DOHH2 (cell line): ENCODE data around the gene SLC12A8.

Source experiments
- H3F3A ChIP-seq: fragments of 200-600 bp; sonication (generic), shearing (Covaris generic); 2 replicates; pipeline ENCODE4 v1.6.0; 2016; ENCODE audit warnings: antibody characterized with exemption, mild to moderate bottlenecking; ENCODE audit not compliant: control insufficient read depth, insufficient read depth
- H3K27ac ChIP-seq: fragments of 200-600 bp; sonication (generic); 2 replicates; pipeline ENCODE4 v1.5.1; 2014; ENCODE audit warnings: low read depth, mild to moderate bottlenecking, low read length, moderate library complexity
- H3K27me3 ChIP-seq: fragments of 200-600 bp; sonication (generic); 2 replicates; pipeline ENCODE4 v1.6.1; 2014; ENCODE audit warnings: mild to moderate bottlenecking, low read length, mixed read lengths; ENCODE audit not compliant: control insufficient read depth
- H3K36me3 ChIP-seq: fragments of 200-600 bp; sonication (generic); 2 replicates; pipeline ENCODE4 v1.6.1; 2014; ENCODE audit warnings: mild to moderate bottlenecking, low read length, moderate library complexity, mixed read lengths; ENCODE audit not compliant: control insufficient read depth
- H3K4me1 ChIP-seq: fragments of 200-600 bp; sonication (generic); 2 replicates; pipeline ENCODE4 v1.6.1; 2014; ENCODE audit warnings: mild to moderate bottlenecking, low read length, mixed read lengths; ENCODE audit not compliant: control insufficient read depth
- H3K4me2 ChIP-seq: fragments of 200-600 bp; sonication (generic); 2 replicates; pipeline ENCODE4 v1.6.0; 2014; ENCODE audit warnings: mild to moderate bottlenecking, low read length, moderate library complexity
- H3K4me3 ChIP-seq: fragments of 200-600 bp; sonication (generic); 2 replicates; pipeline ENCODE4 v1.5.1; 2014; ENCODE audit warnings: mild to moderate bottlenecking, low read length, mixed read lengths
- H3K79me2 ChIP-seq: fragments of 200-600 bp; sonication (generic); 2 replicates; pipeline ENCODE4 v1.6.1; 2014; ENCODE audit warnings: mild to moderate bottlenecking, low read length, mixed read lengths; ENCODE audit not compliant: control insufficient read depth
- H3K9me2 ChIP-seq: fragments of 200-600 bp; sonication (generic); replicated peaks from 2 replicates; pipeline ENCODE4 v1.6.1; 2014; ENCODE audit warnings: mild to moderate bottlenecking, low read length, mixed read lengths; ENCODE audit not compliant: control insufficient read depth
- H3K9me3 ChIP-seq: fragments of 200-600 bp; sonication (generic); 2 replicates; pipeline ENCODE4 v1.6.1; 2014; ENCODE audit warnings: antibody characterized with exemption, low read length, mixed read lengths; ENCODE audit not compliant: control insufficient read depth, insufficient read depth
- H4K20me1 ChIP-seq: fragments of 200-600 bp; sonication (generic); 2 replicates; pipeline ENCODE4 v1.6.0; 2014; ENCODE audit warnings: low read depth, mild to moderate bottlenecking, antibody characterized with exemption, low read length, moderate library complexity; ENCODE audit not compliant: control insufficient read depth, insufficient read depth
- CTCF ChIP-seq: fragments of 200-600 bp; sonication (generic); IDR thresholded peaks from one replicate; pipeline ENCODE4 v1.5.1; 2014; ENCODE audit warnings: antibody characterized with exemption, mild to moderate bottlenecking, low read depth, low read length; ENCODE audit not compliant: poor library complexity, severe bottlenecking
- EZH2phosphoT487 ChIP-seq: fragments of 200-600 bp; sonication (generic); IDR thresholded peaks from 2 replicates; pipeline ENCODE4 v1.6.1; 2017; ENCODE audit warnings: borderline replicate concordance, mild to moderate bottlenecking, antibody characterized with exemption, low read length, moderate library complexity, mixed read lengths

SLC12A8 gene

GRCh38 chr3:125146626-125147490 lies 65.7 kb downstream of the SLC12A8 start:
- peaks cover 40% of the 10 kb centered on the region for H3K4me1 ChIP-seq
- H3K4me2 ChIP-seq = peak overlapping the region; percentile 33

GRCh38 chr3:125145751-125146475 lies 66.6 kb downstream of the SLC12A8 start:
- H3K79me2 ChIP-seq = no peaks in the 10 kb centered on the region
- no peak overlapping the region for H3K4me3 ChIP-seq
- no peaks in the 10 kb centered on the region for H3F3A ChIP-seq
- H3K4me2 ChIP-seq = no peak overlapping the region
- peaks cover 45% of the 10 kb centered on the region for H3K4me1 ChIP-seq
- H3K9me3 ChIP-seq = peaks cover 4% of the 10 kb centered on the region; the same call in 1 of the 2 replicates
- no peaks in the 10 kb centered on the region for H4K20me1 ChIP-seq
- no peaks in the 10 kb centered on the region for H3K36me3 ChIP-seq
- no peak overlapping the region for H3K27ac ChIP-seq
- peaks cover 26% of the 10 kb centered on the region for H3K27me3 ChIP-seq
- no peak for TF ChIP-seq EZH2phosphoT487
- no peak for TF ChIP-seq CTCF
- H3K9me2 ChIP-seq = no peaks in the 10 kb centered on the region

More at GRCh38 chr3:125146626-125147490, 65.7 kb downstream of the SLC12A8 start:
- Histone ChIP-seq H4K20me1 (no peaks in the 10 kb centered on the region), H3K79me2 (no peaks in the 10 kb centered on the region), H3K27me3 (peaks cover 18% of the 10 kb centered on the region), H3K36me3 (no peaks in the 10 kb centered on the region), H3F3A (no peaks in the 10 kb centered on the region), H3K9me3 (no peaks in the 10 kb centered on the region), H3K4me3 (no peak overlapping the region), H3K27ac (no peak overlapping the region), H3K9me2 (no peaks in the 10 kb centered on the region)
- no peak for TF ChIP-seq EZH2phosphoT487
- TF ChIP-seq CTCF = no peak

GRCh38 chr3:125144653-125145314 lies 67.8 kb downstream of the SLC12A8 start:
- Histone ChIP-seq H3K27me3 (peaks cover 33% of the 10 kb centered on the region), H3F3A (no peaks in the 10 kb centered on the region), H3K4me2 (no peak overlapping the region), H3K4me1 (peaks cover 45% of the 10 kb centered on the region), H3K9me2 (no peaks in the 10 kb centered on the region), H3K9me3 (peaks cover 4% of the 10 kb centered on the region; the same call in 1 of the 2 replicates), H4K20me1 (no peaks in the 10 kb centered on the region), H3K4me3 (no peak overlapping the region), H3K79me2 (no peaks in the 10 kb centered on the region), H3K36me3 (no peaks in the 10 kb centered on the region), H3K27ac (no peak overlapping the region)
- no peak for TF ChIP-seq CTCF
- no peak for TF ChIP-seq EZH2phosphoT487
